ENCODE data around the gene ZBTB45.

ZBTB45 gene

GRCh38 chr19:58483776-58484175 is 35.8 kb downstream of the ZBTB45 start:
- TF ChIP-seq FOXP2 (optimal IDR thresholded peaks at IDR 0.05; ENCODE audit: borderline replicate concordance, extremely low read depth, extremely low read length, insufficient read depth) (no peak), POLR2AphosphoS5 (IDR thresholded peaks at IDR 0.05; ENCODE audit: low read depth, low read length) (no peak), REST (IDR thresholded peaks at IDR 0.05; ENCODE audit: insufficient read depth in 1 of 2, low read depth in 2 of 2, low read length in 2 of 2) (no peak)

GRCh38 chr19:58482372-58482771 is 37.2 kb downstream of the ZBTB45 start:
- TF ChIP-seq REST (IDR thresholded peaks at IDR 0.05; ENCODE audit: insufficient read depth in 1 of 2, low read depth in 2 of 2, low read length in 2 of 2), result no peak
- no peak for TF ChIP-seq SIN3A (IDR thresholded peaks at IDR 0.05; ENCODE audit: borderline replicate concordance, insufficient read depth, low read length)
- no peak for TF ChIP-seq TAF1 (IDR thresholded peaks at IDR 0.05; ENCODE audit: borderline replicate concordance, insufficient read depth, low read length)
- no peak for TF ChIP-seq POLR2AphosphoS5 (IDR thresholded peaks at IDR 0.05; ENCODE audit: low read depth, low read length)
- TF ChIP-seq FOXP2 (optimal IDR thresholded peaks at IDR 0.05; ENCODE audit: borderline replicate concordance, extremely low read depth, extremely low read length, insufficient read depth), result no peak

- TF ChIP-seq REST (IDR thresholded peaks at IDR 0.05; ENCODE audit: insufficient read depth in 1 of 2, low read depth in 2 of 2, low read length in 2 of 2) (no peak), SIN3A (IDR thresholded peaks at IDR 0.05; ENCODE audit: borderline replicate concordance, insufficient read depth, low read length) (no peak), TAF1 (IDR thresholded peaks at IDR 0.05; ENCODE audit: borderline replicate concordance, insufficient read depth, low read length) (no peak), FOXP2 (optimal IDR thresholded peaks at IDR 0.05; ENCODE audit: borderline replicate concordance, extremely low read depth, extremely low read length, insufficient read depth) (no peak), POLR2AphosphoS5 (IDR thresholded peaks at IDR 0.05; ENCODE audit: low read depth, low read length) (no peak)
Measured at GRCh38 chr19:58480831-58481230, 38.8 kb downstream of the ZBTB45 start.

- no peak for TF ChIP-seq REST (IDR thresholded peaks at IDR 0.05; ENCODE audit: insufficient read depth in 1 of 2, low read depth in 2 of 2, low read length in 2 of 2)
- TF ChIP-seq FOXP2 (optimal IDR thresholded peaks at IDR 0.05; ENCODE audit: borderline replicate concordance, extremely low read depth, extremely low read length, insufficient read depth), result no peak
Measured at GRCh38 chr19:58480481-58480830, 39.2 kb downstream of the ZBTB45 start.

GRCh38 chr19:58479736-58480480 is 39.7 kb downstream of the ZBTB45 start:
- TF ChIP-seq SIN3A (IDR thresholded peaks at IDR 0.05; ENCODE audit: borderline replicate concordance, insufficient read depth, low read length), result no peak
- no peak for TF ChIP-seq TAF1 (IDR thresholded peaks at IDR 0.05; ENCODE audit: borderline replicate concordance, insufficient read depth, low read length)
- no peak for TF ChIP-seq POLR2AphosphoS5 (IDR thresholded peaks at IDR 0.05; ENCODE audit: low read depth, low read length)
- no peak for TF ChIP-seq REST (IDR thresholded peaks at IDR 0.05; ENCODE audit: insufficient read depth in 1 of 2, low read depth in 2 of 2, low read length in 2 of 2)
- no peak for TF ChIP-seq FOXP2 (optimal IDR thresholded peaks at IDR 0.05; ENCODE audit: borderline replicate concordance, extremely low read depth, extremely low read length, insufficient read depth)
